HG02610 (cell line): ENCODE results near the gene TEX52.

Experiments used
- ATAC-seq: cut with Tn5 transposase; IDR thresholded peaks from one replicate; pipeline ENCODE4 v1.9.1; 2021; ENCODE audit warnings: mild to moderate bottlenecking, moderate library complexity; ENCODE audit not compliant: unreplicated experiment

TEX52 gene

DNA sequence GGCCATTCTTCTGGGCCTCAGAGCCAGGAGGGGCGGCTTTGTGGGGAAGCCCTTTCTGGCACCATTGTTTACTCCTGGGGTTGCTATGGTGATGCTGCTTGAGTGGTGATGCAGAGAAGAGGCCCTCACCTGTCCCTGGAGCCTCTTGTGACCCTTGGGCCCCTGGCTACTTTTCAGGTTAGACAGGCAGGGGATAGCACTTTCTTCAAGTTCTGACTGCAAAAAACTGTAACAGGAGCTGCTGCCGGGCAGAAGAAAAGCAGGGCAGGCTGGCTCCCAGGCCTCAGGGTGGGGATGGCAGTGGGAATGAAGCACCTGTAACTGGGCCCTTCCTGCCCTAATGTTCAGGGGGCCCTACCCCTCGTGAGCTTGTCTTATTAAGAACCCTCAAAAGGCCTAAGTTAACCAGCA is at the start of gene TEX52:
Gene TEX52, minus strand, starts transcription at position 19 of the 411 bp plus-strand sequence. Its CDS starts 13 bp downstream, at position 6.
- ATAC-seq = no peak

DNA sequence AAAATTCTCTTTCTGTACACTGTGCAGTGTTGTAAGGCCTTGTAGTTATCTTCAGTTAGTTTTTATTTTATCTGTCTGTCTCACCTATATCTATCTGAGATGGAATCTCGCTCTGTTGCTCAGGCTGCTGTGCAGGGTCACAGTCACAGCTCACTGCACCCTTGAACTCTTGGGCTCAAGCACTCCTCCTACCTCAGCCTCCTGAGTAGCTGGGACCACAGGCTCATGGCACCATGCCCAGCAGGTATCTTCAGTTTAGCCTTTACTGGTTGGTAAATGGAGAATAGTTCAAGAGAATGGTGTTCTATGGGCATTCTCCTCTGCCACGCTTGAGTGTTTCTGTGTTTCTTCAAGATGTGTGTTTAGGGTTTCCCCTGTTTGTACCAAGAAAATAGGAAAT is 47.4 kb upstream of the TEX52 start:
- no peak for ATAC-seq

DNA sequence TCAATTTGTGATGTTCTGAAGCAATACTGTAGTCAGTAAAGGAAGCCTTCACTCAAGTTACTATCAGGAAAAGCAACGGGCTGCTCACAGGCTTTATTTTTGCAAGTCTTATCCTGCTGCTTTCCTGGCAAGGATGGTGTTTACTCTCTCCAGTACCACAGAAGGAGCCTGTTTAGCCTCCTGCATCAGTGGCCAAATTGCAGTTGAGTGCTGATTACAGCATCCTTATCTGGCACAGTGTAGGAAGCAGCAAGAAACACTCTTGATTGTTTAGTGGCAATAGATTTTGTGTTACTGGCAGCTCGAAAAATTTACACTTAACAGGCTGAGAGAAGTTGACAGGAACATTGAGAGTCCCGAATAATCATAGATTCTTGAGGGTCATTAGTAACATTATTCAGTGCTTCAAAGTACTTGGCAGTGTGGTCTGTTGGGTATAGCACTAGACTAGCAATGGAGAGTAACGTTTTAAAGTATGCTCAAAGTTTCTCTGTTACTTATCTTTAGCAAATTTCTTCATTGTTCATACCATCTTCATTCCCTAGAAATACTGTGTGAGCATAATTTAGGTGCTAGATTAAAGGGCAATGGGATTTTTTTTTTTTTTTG is 45.5 kb upstream of the TEX52 start:
- no peak for ATAC-seq

DNA sequence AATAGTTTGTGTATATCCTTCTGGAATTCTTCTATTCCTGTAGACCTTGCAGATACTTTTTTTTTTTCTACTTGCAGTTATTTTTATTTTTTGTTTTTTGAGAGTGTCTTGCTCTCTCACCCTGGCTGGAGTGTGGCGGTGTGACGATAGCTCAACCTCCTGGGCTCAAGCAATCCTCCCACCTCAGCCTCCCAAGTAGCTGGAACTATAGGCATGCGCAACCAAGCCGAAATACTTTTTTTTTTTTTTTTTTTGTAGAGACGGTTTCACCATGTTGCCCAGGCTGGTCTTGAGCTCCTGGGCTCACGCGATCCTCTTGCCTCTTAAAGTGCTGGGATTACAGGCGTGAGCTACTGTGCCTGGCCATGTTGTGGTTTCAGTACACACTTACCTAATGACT is 43.8 kb upstream of the TEX52 start:
- ATAC-seq = no peak

DNA sequence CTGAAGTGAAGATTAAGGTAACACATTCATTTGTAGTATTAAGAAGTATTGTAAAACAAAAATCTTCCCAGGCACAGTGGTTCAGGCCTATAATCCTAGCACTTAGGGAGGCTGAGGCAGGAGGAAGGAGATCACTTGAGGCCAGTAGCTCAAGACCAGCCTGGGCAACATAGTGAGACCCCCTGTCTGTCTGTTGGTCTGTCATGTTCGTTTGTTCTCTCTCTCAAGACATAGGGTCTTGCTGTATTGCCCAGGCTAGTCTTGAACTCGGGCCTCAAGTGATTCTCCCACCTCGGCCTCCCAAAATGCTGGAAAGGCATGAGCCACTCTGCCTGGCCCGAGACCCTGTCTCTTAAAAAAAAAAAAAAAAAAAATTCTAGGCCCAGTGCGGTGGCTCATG is 40.6 kb upstream of the TEX52 start:
- ATAC-seq = no peak

DNA sequence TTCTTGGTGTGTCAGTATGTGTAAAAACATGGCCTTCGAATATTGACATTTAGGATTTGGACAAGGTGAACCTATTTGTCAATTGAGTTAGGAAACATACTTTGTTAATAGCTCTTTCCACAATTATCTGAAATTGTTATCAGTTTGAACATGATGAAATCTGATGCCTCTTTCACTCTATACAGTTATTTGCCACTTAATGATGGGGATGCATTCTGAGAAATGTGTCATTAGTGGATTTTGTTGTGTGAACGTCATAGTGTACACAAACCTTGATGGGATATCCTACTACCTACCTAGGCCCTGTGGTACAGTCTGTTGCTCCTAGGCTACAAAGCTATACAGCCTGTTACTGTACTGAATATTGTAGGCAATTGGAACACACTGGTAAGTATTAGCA is 38.7 kb upstream of the TEX52 start:
- no peak for ATAC-seq

DNA sequence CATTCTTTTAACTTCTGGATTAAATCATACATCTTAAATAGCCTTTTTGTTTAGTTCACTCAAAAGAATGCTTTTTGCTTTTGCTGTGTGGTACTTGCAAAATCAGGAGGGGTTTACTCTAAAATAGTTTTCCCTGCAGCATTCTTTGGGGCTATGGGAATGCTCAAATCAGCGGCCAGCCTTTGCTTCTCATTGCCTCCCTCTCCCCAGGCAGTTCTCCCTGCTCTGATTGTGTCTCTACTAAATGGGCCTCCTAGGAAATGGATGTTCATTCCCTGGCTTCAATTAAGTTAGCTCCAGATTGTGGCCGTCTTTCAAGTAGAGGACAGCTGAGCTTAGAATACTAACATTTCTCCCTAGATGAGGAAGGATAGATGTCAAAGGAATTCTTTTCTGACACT is 38.2 kb upstream of the TEX52 start:
- ATAC-seq = no peak

DNA sequence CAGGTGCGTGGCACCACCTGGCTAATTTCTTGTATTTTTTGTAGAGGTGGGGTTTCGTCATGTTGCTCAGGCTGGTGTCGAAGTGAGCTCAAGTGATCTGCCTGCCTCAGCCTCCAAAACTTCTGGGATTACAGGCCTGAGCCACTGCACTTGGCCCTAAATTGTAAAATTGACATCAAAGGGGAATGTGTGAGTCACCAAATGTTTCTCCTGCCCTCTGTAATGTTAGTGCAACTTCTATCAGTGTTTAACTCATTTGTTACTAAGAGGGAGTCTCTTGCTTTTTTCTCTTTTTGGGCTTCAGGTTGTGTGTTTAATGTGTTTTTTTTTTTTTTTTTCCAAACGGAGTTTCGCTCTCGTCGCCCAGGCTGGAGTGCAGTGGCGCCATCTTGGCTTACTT is 36.2 kb upstream of the TEX52 start:
- no peak for ATAC-seq

DNA sequence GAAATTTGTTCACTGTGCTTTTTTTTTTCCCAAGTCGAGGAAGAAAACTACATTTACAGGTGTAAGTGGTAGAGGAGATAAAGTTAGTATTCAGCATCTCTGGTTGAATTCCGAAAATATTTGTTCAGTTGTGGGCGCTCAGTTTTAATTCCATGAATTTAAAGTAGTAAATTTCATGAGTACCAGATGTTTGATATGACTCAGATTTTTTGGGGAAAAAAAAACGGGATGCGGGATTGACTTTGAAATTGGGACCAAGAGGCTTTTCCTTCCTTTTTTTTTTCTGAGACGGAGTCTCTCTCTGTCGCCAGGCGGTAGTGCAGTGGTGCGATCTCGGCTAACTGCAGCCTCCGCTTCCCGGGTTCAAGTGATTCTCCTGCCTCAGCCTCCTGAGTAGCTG is 35.4 kb upstream of the TEX52 start:
- ATAC-seq = no peak

DNA sequence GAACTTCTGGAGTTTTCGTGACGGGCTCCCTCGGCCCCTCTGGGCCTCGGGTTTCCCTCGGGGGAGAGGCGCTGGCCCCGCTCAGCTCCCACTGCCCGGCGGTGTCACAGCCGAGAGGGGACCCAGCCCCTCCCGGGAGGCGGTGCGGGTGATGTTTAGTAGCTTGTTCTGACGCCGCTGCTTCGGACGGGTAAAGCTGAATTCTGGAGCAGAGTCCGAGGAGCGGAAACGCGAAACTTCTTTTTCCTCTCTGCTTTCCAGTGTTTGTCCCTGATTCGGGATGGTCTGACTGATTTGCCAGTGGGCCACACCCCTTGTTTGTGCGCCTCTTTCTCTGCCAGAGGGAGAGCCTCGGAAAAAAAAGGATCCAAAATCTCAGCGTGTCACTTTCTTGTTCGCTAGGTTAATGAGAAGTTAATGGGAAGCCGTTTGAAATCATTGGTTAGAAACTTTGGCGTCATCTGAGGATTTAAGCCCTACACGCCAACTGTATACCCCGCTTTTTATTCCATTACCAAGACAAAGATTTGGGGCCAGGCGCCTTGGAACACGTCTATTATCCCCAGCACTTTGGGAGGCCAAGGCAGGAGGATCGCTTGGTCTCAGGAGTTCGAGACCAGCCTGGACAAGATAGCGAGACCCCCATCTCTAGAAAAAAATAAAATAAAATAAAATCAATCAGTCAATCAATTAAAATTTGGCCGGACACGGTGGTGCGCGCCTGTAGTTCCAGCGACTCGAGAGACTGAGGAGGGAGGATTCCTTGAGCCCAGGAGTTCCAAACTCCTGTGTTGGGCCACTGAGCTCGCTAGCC is 34.6 kb upstream of the TEX52 start:
- ATAC-seq = no peak

DNA sequence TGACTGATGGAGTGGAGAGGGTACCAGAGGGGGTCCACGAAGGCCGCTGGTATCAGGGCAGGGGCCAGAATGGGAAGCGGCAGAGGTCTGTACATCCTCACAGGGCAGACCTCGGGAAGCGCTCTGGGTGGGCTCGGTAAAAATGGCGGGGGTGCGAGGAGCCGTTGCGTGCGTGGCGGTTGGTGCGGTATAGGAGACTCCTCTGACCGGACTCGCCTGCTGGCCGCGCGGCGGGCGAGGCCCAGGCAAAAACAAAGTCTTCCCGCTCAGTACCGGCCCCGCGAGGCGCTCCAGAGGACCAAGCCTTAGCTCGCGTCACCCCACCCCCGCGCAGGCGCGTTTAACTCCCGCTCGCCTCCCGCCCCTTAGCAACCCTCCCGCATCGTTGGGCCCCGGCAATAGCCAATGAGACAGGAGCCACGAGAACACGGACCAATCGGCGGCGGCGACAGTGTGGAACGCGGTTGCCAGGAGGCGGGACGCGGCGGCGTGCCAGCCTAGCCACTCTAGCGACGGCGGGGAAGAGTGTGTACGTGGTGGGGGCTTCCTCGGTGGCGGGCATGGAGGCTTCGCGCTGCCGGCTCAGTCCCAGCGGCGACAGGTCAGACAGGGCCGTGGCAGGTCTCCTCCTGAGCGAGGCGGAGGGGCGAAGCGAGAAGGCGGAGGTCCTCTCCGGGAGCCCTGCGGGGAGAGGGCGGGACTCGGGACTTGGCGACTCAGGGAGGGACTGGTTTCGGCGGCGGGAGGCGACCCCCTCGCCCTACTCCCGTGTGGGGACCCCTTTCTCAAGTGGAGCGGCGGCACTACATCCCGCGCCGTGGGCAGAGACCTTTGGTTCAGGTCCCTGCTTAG is 33.8 kb upstream of the TEX52 start, which contains the start of gene TULP3:
Gene TULP3, plus strand, starts transcription at position 504 of the 852 bp plus-strand sequence. Its CDS starts 57 bp downstream, at position 561.
- ATAC-seq = peak; percentile 96

DNA sequence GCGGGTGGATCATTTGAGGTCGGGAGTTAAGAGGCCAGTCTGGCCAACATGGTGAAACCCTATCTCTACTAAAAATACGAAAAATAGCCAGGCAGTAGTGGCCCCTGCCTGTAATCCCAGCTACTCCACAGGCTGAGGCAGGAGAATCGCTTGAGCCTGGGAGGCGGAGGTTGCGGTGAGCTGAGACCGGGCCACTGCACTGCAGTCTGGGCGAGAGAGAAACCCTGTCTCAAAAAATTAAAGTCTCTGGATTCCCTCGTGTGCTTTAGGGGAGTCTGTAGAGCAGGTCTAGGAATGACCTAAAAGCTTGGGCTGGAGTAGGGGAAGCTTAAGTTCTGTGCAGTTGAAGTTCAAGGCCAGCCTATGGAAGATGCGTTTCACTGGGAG is 33.2 kb upstream of the TEX52 start:
- no peak for ATAC-seq

DNA sequence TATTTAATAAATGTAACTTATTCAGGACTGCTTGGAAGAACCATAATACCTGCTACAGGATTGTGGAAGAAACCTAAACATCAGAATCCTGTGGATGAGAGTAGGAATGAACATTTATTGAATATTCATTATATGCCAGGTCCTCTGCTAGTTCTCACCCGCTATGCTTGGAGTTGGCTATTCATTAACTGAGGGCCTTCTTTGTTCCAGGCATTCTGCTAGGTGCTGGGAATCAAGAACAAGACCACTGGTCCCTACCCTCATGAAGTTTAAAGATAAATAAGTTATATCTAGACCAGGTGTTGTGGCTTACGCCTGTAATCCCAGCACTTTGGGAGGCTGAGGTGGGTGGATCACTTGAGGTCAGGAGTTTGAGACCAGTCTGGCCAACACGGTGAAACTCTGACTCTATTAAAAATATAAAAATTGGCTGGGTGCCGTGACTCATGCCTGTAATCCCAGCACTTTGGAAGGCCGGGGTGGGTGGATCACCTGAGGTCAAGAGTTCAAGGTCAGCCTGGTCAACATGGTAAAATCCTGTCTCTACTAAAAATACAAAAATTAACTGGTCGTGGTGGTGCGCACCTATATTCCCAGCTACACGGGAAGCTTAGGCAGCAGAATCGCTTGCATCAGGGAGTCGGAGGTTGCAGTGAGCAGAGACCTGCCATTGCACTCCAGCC is 30.1 kb upstream of the TEX52 start:
- no peak for ATAC-seq

DNA sequence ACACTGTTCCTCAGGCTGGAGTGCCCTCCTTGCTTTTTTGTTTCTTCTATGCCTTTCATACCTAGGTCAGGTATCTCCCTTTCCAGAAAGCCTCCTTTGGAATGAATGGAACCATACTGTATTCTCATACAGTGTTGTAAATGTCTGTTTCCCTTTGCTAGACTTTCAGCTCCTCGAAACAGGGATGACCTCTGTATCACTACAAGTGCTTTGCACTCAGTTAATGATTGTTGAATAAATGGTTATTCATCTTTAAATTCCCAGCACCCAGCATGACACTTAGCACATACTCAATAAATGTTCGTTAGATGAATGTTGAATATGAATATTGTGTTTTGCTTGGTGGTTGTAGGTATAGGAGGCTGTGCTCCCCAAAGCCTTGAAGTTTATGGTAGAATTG is 28.0 kb upstream of the TEX52 start:
- no peak for ATAC-seq

DNA sequence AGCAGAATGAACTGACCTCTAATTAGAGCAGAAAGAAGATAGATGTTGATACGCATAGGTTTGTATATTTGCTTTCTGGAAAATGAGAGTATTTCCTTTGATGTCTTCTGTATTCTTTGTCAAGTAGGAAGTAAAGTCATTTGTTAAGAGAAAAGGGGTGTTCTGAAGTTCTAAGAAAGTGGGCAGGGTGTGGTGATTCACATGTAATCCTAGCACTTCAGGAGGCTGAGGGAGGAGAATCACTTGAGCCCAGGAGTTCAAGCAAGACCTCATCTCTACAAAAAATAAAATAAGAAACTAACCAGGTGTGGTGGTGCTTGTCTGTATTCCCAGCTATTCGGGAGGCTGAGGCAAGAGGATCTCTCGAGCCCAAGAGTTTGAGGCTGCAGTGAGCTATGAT is 23.0 kb upstream of the TEX52 start:
- ATAC-seq = no peak

DNA sequence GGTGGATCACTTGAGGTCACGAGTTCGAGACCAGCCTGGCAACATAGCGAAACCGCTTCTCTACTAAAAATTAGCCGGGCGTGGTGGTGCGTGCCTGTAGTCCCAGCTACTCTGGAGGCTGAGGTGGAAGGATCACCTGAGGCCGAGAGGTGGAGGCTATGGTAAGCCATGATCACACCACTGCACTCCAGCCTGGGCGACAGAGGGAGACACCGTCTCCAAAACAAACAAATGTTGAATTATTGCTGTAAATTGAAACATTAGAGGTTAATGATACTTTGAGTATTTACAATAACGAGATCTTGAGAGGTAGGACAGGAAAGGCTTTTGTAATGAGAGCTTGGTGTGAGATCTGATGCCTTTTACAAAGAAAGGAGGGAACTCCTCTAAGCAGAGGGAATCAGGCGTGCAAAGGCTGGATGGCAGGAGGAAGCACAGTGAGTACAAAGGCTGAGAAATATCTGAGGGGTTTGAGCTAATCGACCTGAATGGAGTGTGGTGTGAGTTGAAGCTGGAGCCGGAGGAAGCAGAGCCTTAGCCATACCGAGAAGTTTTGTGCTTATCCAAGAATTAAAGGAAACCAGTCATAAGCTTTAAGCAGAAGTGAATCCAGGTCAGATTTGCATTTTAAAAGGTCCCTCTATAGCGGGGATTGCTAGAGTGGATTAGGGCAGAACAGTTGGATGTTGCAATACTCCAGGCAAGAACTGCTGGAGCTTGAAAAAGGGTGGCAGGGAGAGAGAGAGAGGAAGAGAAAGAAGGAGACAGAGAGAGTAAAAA is 21.3 kb upstream of the TEX52 start:
- no peak for ATAC-seq

DNA sequence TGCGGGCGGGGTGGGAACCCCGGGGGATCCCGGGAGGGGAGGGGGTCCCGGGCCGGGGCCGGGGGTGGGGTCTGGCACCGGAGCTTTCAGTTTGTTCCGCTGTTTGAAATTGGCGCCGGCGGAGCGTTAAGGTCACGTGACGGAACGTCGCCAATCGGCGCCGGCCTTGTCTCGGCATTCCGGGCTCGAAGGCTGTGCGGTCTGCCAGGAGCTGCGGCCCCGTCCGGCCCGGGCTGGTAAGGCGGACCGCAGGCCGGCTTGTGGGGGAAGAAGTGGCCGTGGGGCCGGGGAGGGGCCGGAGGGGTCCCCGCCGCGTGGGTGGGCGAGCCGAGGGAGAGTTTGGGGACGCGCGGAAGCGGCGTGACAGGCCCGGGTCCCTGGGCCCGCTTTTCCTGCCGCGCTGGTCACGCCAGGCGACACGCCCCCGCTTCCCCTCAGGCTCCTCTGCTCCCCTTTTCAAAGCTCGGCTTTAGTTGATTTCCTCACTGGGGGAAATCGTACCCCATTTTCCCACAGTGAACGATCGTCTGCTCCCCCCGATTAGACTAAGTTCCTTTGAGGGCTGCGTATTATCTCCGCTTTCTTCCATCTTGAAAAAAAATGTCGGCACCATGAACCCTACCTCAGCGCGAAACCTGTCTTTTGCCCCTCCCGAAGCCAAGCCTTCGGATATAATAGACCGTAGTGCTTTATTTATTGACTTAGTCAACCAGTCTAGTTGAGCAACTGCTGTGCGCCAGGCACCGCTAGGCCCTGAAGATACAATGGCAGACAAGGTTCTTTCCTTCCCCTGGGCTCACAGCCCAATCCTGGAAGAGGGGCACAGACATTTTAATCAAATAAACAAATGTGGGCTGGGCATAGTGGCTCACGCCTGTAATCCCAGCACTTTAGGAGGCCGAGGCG is 20.5 kb upstream of the TEX52 start, which contains the start of the genes FOXM1 and RHNO1:
Gene FOXM1, minus strand, starts transcription at position 128 of the 906 bp plus-strand sequence. CDS start 2,696 bp downstream, outside the sequence.
Gene RHNO1, plus strand, starts transcription at position 177 of the 906 bp plus-strand sequence. CDS start 8,144 bp downstream, outside the sequence.
- ATAC-seq = peak; percentile 70

DNA sequence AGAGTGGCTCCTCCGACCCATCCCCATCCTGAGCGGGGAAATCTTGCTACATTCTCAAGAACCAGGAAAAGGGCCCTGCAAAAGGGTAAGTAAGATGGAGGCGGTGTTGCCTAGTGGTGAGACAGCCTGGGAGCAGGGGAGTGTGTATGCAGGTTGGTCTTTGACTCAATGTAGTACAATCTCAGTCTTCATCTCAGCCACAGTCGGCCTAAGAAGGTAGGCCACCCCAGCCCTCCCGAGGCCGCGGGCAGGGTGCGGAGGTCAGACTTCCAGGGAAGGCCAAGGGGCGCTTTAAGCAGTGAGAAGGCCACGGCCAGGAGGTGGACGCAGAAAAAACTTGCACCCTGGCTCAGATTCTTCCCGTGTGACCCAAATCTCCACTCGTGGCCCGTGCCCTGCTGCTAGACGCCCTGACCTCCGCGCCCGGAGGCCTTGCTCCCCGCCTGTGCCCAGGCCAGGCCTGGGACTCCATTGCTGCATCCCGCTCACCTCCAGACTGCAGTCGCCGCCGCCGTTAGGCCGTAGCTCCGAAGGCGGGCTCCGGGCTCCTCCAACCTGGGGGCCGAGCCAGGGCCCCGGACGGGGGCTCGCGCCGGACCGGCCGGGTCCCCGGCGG is 19.7 kb upstream of the TEX52 start:
- ATAC-seq = peak; percentile 36
